ENCODE data around the gene STAT3. TPM values are rescaled to one million over a fixed set of nuclear protein-coding genes. Genes with fewer than 3 reads are reported as not detected.

The STAT3 gene
- total RNA-seq, 1 experiment from 2014 or later = 60.5 TPM

DNA sequence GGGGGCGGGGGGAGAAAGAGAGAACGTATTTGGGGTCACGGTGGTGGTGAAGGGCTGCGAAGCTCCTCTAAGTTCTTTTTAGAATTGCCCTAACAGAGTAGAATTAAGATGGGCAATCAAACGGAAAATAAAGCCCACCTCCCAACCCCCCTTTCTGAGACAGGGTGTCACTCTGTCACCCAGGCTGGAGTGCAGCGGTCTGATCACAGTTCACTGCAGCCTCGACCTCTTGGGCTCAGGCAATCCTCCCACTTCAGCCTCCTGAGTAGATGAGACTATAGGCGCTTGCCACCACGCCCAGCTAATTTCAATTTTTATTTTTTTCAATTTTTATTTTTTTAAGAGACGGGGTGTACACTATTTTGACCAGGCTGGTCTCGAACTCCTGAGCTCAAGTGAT lies 35.5 kb upstream of the STAT3 start:
- H3K36me3 ChIP-seq (ENCODE audit: insufficient read depth, low read length, poor library complexity, severe bottlenecking) = no peaks in the 10 kb centered on the region
- H3K27me3 ChIP-seq (replicated peaks; ENCODE audit: insufficient read depth, low read depth, low read length, poor library complexity) = no peaks in the 10 kb centered on the region
- DNase-seq (ENCODE audit: low spot score) = no peak
- H3K9me3 ChIP-seq (ENCODE audit: low read depth, low read length, poor library complexity, severe bottlenecking) = no peaks in the 10 kb centered on the region
- TF ChIP-seq, protein P1, sequence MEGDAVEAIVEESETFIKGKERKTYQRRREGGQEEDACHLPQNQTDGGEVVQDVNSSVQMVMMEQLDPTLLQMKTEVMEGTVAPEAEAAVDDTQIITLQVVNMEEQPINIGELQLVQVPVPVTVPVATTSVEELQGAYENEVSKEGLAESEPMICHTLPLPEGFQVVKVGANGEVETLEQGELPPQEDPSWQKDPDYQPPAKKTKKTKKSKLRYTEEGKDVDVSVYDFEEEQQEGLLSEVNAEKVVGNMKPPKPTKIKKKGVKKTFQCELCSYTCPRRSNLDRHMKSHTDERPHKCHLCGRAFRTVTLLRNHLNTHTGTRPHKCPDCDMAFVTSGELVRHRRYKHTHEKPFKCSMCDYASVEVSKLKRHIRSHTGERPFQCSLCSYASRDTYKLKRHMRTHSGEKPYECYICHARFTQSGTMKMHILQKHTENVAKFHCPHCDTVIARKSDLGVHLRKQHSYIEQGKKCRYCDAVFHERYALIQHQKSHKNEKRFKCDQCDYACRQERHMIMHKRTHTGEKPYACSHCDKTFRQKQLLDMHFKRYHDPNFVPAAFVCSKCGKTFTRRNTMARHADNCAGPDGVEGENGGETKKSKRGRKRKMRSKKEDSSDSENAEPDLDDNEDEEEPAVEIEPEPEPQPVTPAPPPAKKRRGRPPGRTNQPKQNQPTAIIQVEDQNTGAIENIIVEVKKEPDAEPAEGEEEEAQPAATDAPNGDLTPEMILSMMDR (conservative IDR thresholded peaks at IDR 0.05; ENCODE audit: low read depth, low read length) = no peak
- no peak for TF ChIP-seq EZH2 (IDR thresholded peaks at IDR 0.05; ENCODE audit: borderline replicate concordance, low read depth, low read length, poor library complexity, severe bottlenecking)
- ChIA-PET CTCF (interaction anchor here (0.5 kb wide), 1 partner anchor 406 kb away, joined by 3 read pairs; the partner anchor contains the start of gene DNAJC7), POLR2A (ENCODE audit: low non-redundant PET) (no interaction called here)
- intact Hi-C loops (cut with micrococcal nuclease; ENCODE audit: unreplicated experiment) = no loop called here
- H3K27ac ChIP-seq (ENCODE audit: low read depth, low read length, poor library complexity, severe bottlenecking) = no peak overlapping the region
- no TSS peak for BruUV-seq (replicated peaks)
- no peaks in the 10 kb centered on the region for H3K4me1 ChIP-seq (ENCODE audit: insufficient read depth, low read length, poor library complexity, severe bottlenecking)
- peak overlapping the region; percentile 66 for H3K4me3 ChIP-seq (ENCODE audit: low read depth, low read length, poor library complexity, severe bottlenecking)

DNA sequence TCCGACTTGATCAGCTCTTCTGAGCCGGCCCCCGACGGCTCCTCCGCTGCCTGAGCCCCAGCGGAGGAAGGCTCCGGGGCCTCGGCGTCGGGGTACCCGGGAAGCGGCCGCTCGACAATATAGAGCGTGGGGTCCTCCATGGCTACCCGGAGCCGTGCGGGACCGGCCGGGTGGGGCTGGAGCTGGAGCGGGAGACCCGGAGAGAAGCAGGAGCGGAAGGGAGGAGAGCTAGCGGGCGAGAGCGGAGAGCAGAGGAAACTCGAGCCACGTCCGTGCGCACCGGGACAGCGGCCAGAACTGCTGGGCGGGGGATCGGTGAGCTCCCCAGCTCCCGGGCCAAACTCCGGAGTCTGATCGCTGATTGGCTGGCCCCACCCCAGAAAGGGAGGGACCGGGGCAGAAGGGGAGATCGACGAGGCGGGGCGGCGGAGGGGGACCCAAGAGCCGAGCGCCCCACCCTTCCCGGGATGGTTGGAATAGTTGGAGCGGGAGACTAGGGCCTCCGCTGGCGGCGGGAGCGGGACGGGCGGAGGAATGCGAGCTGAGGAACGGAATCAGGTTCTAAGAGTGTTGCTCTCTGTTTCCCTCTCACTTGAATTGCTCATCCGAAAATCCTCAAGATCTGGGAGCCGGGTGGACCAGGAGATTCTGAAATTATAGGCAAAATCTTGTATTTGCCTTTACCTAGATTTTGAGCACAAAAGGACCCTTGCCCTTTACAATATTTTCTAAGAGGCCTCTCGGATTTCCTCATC lies 34.9 kb upstream of the STAT3 start, which contains the start of gene CAVIN1:
Gene CAVIN1 (minus strand): TSS at position 299 of the 755 bp plus-strand sequence. CDS start 159 bp downstream, at position 140.
- peak within 1 kb of the TSS; percentile 47 for H3K27ac ChIP-seq (ENCODE audit: low read depth, low read length, poor library complexity, severe bottlenecking)
- no peaks in the 10 kb centered on the region for H3K36me3 ChIP-seq (ENCODE audit: insufficient read depth, low read length, poor library complexity, severe bottlenecking)
- intact Hi-C loops (cut with micrococcal nuclease; ENCODE audit: unreplicated experiment) = no loop called here
- H3K27me3 ChIP-seq (replicated peaks; ENCODE audit: insufficient read depth, low read depth, low read length, poor library complexity) = no peaks in the 10 kb centered on the region
- no peaks in the 10 kb centered on the region for H3K4me1 ChIP-seq (ENCODE audit: insufficient read depth, low read length, poor library complexity, severe bottlenecking)
- no TSS peak for BruUV-seq (replicated peaks)
- CTCF ChIA-PET = interaction anchor here (0.5 kb wide), 1 partner anchor 406 kb away, joined by 3 read pairs; the partner anchor contains the start of gene DNAJC7
- POLR2A ChIA-PET (ENCODE audit: low non-redundant PET) = no interaction called here
- H3K9me3 ChIP-seq (ENCODE audit: low read depth, low read length, poor library complexity, severe bottlenecking) = no peaks in the 10 kb centered on the region
- peak; percentile 87 for DNase-seq (ENCODE audit: low spot score)
- no peak for TF ChIP-seq EZH2 (IDR thresholded peaks at IDR 0.05; ENCODE audit: borderline replicate concordance, low read depth, low read length, poor library complexity, severe bottlenecking)
- TF ChIP-seq, protein P1 (conservative IDR thresholded peaks at IDR 0.05; ENCODE audit: low read depth, low read length) = no peak
- peak within 1 kb of the TSS; percentile 66 for H3K4me3 ChIP-seq (ENCODE audit: low read depth, low read length, poor library complexity, severe bottlenecking)

DNA sequence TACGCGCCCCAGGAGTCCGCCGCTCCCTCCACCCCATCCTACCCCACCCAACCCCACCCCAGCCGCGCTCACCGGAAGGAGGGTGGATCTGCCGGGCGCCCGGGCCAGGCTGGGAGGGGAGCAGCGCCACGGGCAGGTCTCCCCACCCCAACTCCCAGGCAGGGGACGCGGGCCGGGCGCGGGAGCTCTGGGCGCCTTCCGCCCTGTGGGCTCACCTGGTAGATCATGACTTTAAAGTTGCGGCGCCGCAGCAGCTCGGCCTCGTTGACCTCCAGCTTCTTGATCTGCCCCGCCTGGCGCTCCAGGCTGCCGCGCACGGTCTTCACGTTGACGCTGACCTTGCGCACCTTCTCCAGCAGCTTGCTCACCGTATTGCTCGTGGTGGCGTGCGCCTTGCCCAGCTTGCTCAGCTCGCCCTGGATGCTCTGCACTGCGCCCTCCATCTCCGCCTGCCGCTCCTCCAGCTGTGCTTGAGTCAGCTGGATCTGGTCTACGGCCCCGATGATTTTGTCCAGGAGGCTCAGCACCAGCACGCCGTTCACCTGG lies 34.2 kb upstream of the STAT3 start:
- no peaks in the 10 kb centered on the region for H3K4me1 ChIP-seq (ENCODE audit: insufficient read depth, low read length, poor library complexity, severe bottlenecking)
- no peaks in the 10 kb centered on the region for H3K9me3 ChIP-seq (ENCODE audit: low read depth, low read length, poor library complexity, severe bottlenecking)
- no peaks in the 10 kb centered on the region for H3K36me3 ChIP-seq (ENCODE audit: insufficient read depth, low read length, poor library complexity, severe bottlenecking)
- CTCF ChIA-PET = interaction anchor here (0.5 kb wide), 1 partner anchor 110 kb away, joined by 4 read pairs; no protein-coding TSS in a partner anchor
- POLR2A ChIA-PET (ENCODE audit: low non-redundant PET) = no interaction called here
- H3K27ac ChIP-seq (ENCODE audit: low read depth, low read length, poor library complexity, severe bottlenecking) = peak overlapping the region; percentile 47
- intact Hi-C loops (cut with micrococcal nuclease; ENCODE audit: unreplicated experiment) = no loop called here
- no peaks in the 10 kb centered on the region for H3K27me3 ChIP-seq (replicated peaks; ENCODE audit: insufficient read depth, low read depth, low read length, poor library complexity)
- TF ChIP-seq, protein P1 (conservative IDR thresholded peaks at IDR 0.05; ENCODE audit: low read depth, low read length) = no peak
- TF ChIP-seq EZH2 (IDR thresholded peaks at IDR 0.05; ENCODE audit: borderline replicate concordance, low read depth, low read length, poor library complexity, severe bottlenecking) = no peak
- BruUV-seq (replicated peaks) = TSS peak; percentile 70
- H3K4me3 ChIP-seq (ENCODE audit: low read depth, low read length, poor library complexity, severe bottlenecking) = peak overlapping the region; percentile 66
- no peak for DNase-seq (ENCODE audit: low spot score)

Measured in A673 (cell line).